Spleen (tissue), 11 donors: ENCODE results near the gene EEF2K. TPM values are rescaled to one million over a fixed set of nuclear protein-coding genes. Genes with fewer than 3 reads are reported as not detected.

Source experiments
- DNase-seq: peaks from one replicate; pipeline ENCODE4 v3.0.0-alpha.2; 2020
- H3K27ac ChIP-seq, 8 donors: fragments of 200-600 bp; sonication (generic) in 7 of 8; 1 replicate in 4 of 8; 2 replicates in 4 of 8; pipeline versions ENCODE4 v1.5.0 to v1.8.0; 2016 to 2021; ENCODE audit warnings: inconsistent platforms in 4 of 8, mild to moderate bottlenecking in 4 of 8, moderate library complexity in 1 of 8
- H3K27me3 ChIP-seq, 7 donors: fragments of 200-600 bp; sonication (generic) in 6 of 7; replicated peaks in 1 of 7; 1 replicate in 4 of 7; 2 replicates in 3 of 7; pipeline versions ENCODE4 v1.5.0 to v1.8.0; 2016 to 2021; ENCODE audit warnings: inconsistent platforms in 3 of 7, mild to moderate bottlenecking in 1 of 7
- H3K36me3 ChIP-seq, 6 donors: fragments of 200-600 bp; sonication (generic) in 5 of 6; 1 replicate in 4 of 6; 2 replicates in 2 of 6; pipeline versions ENCODE4 v1.5.0 to v1.8.0; 2016 to 2021; ENCODE audit warnings: inconsistent platforms in 2 of 6
- H3K4me1 ChIP-seq, 6 donors: fragments of 200-600 bp; sonication (generic) in 5 of 6; 1 replicate in 3 of 6; 2 replicates in 3 of 6; pipeline versions ENCODE4 v1.5.0 to v1.8.0; 2016 to 2021; ENCODE audit warnings: inconsistent platforms in 3 of 6
- H3K4me3 ChIP-seq, 8 donors: fragments of 200-600 bp; sonication (generic) in 7 of 8; 1 replicate in 4 of 8; 2 replicates in 4 of 8; pipeline versions ENCODE4 v1.5.0 to v1.8.0; 2016 to 2021; ENCODE audit warnings: inconsistent platforms in 4 of 8, mild to moderate bottlenecking in 4 of 8, moderate library complexity in 2 of 8
- H3K9me3 ChIP-seq, 8 donors: fragments of 200-600 bp; sonication (generic) in 7 of 8; 1 replicate in 4 of 8; 2 replicates in 4 of 8; pipeline versions ENCODE4 v1.5.0 to v1.8.0; 2016 to 2021; ENCODE audit warnings: inconsistent platforms in 4 of 8
- CTCF ChIP-seq, 11 experiments: fragments of 200-600 bp in 7 of 11; fragments of 450-650 bp in 4 of 11; sonication (generic) in 4 of 11; IDR thresholded peaks in 8 of 11; conservative IDR thresholded peaks in 3 of 11; 1 replicate in 7 of 11; 2 replicates in 4 of 11; pipeline versions ENCODE4 v1.4.0 to v1.8.0; 2016 to 2021; ENCODE audit warnings: antibody characterized with exemption in 11 of 11, inconsistent platforms in 4 of 11, mild to moderate bottlenecking in 1 of 11
- POLR2A ChIP-seq, 3 donors: fragments of 450-650 bp; IDR thresholded peaks; one replicate each; pipeline ENCODE4 v1.5.1; 2017; ENCODE audit warnings: antibody characterized with exemption in 3 of 3, mild to moderate bottlenecking in 1 of 3
- POLR2AphosphoS5 ChIP-seq, 3 donors: sonication (generic); formaldehyde crosslinking; IDR thresholded peaks; one replicate each; pipeline ENCODE4 v1.5.1; 2017; ENCODE audit warnings: antibody characterized with exemption in 3 of 3
- WGBS, 5 donors: extraction: QIAGEN DNeasy Blood & Tissue Kit in 3 of 5; methylation state at CpG; one replicate each; pipeline versions ENCODE4 v1.1.5 to v1.1.7; 2013 to 2018; 5-methylcytosine and 5-hydroxymethylcytosine counted together
- intact Hi-C: fragments of 100-400 bp; cut with DNase I; formaldehyde crosslinking; loops from one replicate; pipeline ENCODE4 v1.15.0; 2023; ENCODE audit warnings: low total_unique reads
- polyA plus RNA-seq, 3 donors: library from polyadenylated mRNA; stranded (reverse); fragments of 200-250 nt; gene quantifications; one replicate each; pipeline ENCODE4 v1.2.1, GENCODE V29; 2013
- total RNA-seq, 7 donors: library from RNA; depleted of rRNA in 3 of 7; stranded (reverse); fragments of >200 nt in 3 of 7; fragmentation: NEBNext Ultra II Directional in 4 of 7; extraction: Animal tissue kit (Norgen Biotek cat#: 25700) in 4 of 7; gene quantifications; one replicate each; pipeline versions ENCODE4 v1.1.0 to v1.2.1, GENCODE V29; 2016 to 2021
- donor health status: healthy with polysubstance abuse.
- donor health status: DM: no; HTN: no; CAD: no; lungs with moderate emphysema.
- donor health status: DM: no; HTN: no; CAD: no.
- donor health status: Bipolar disorder and iron deficiency.
- donor health status: healthy.
- donor health status: DM: no; HTN: no; CAD: no.
- donor health status: DM: yes; HTN: yes; CAD: no.

EEF2K gene
- total and polyA plus RNA-seq, 10 donors, result 2.4 to 37.7 (median 24.4) TPM

- intact Hi-C loops, result loop anchor here (10.0 kb wide), 1 partner anchor 1167 kb away; the partner anchor contains the start of genes DNAH3 and LDAF1
- H3K4me3 ChIP-seq, result no peak overlapping the region
- TF ChIP-seq CTCF (IDR thresholded peaks at IDR 0.05 in 8 of 11, conservative IDR thresholded peaks at IDR 0.05 in 3 of 11) (peak; percentile 74 to 91 (median 85)), POLR2A (IDR thresholded peaks at IDR 0.05) (no peak), POLR2AphosphoS5 (IDR thresholded peaks at IDR 0.05) (peak in 2 of 3 donors; percentile 38 to 56)
- no peak overlapping the region for H3K27ac ChIP-seq
- H3K4me1 ChIP-seq, result peaks cover 0 to 14% (median 4%) of the 10 kb centered on the region in 6 donors
- H3K27me3 ChIP-seq, result no peaks in the 10 kb centered on the region
- WGBS, 5 donors, result 40 to 61% (median 54%) methylated on average over 13 to 16 of the region's 16 CpGs
- peaks cover 0 to 100% (median 86%) of the 10 kb centered on the region in 6 donors for H3K36me3 ChIP-seq
- H3K9me3 ChIP-seq, result no peaks in the 10 kb centered on the region
- DNase-seq, result peak; percentile 89
These were observed 115.4 kb downstream of the EEF2K start for GRCh38 chr16:22321340-22322001.

GRCh38 chr16:22322021-22322471 lies 116.0 kb downstream of the EEF2K start:
- intact Hi-C loops, result loop anchor here (10.0 kb wide), 1 partner anchor 1167 kb away; the partner anchor contains the start of genes DNAH3 and LDAF1
- H3K36me3 ChIP-seq, result peaks cover 0 to 100% (median 86%) of the 10 kb centered on the region in 6 donors
- DNase-seq, result no peak
- H3K4me1 ChIP-seq, result peaks cover 0 to 14% (median 4%) of the 10 kb centered on the region in 6 donors
- H3K4me3 ChIP-seq, result no peak overlapping the region
- 86 to 98% (median 96%) methylated on average over 7 to 11 of the region's 11 CpGs for WGBS, 5 donors
- peak in 1 of 3 donors; percentile 19 for TF ChIP-seq POLR2AphosphoS5 (IDR thresholded peaks at IDR 0.05)
- no peak for TF ChIP-seq POLR2A (IDR thresholded peaks at IDR 0.05)
- H3K27ac ChIP-seq, result no peak overlapping the region
- no peaks in the 10 kb centered on the region for H3K27me3 ChIP-seq
- no peaks in the 10 kb centered on the region for H3K9me3 ChIP-seq

- DNase-seq, result no peak
- no peaks in the 10 kb centered on the region for H3K9me3 ChIP-seq
- peaks cover 0 to 14% (median 4%) of the 10 kb centered on the region in 6 donors for H3K4me1 ChIP-seq
- H3K27ac ChIP-seq, result no peak overlapping the region
- intact Hi-C loops, result loop anchor here (10.0 kb wide), 1 partner anchor 1168 kb away; the partner anchor contains the start of genes DNAH3 and LDAF1
- TF ChIP-seq CTCF (IDR thresholded peaks at IDR 0.05 in 8 of 11, conservative IDR thresholded peaks at IDR 0.05 in 3 of 11) (no peak), POLR2AphosphoS5 (IDR thresholded peaks at IDR 0.05) (no peak), POLR2A (IDR thresholded peaks at IDR 0.05) (no peak)
- no peaks in the 10 kb centered on the region for H3K27me3 ChIP-seq
- peaks cover 0 to 100% (median 86%) of the 10 kb centered on the region in 6 donors for H3K36me3 ChIP-seq
- H3K4me3 ChIP-seq, result no peak overlapping the region
- WGBS, 5 donors, result 83 to 98% (median 95%) methylated on average over 17 of the region's 17 CpGs
These were observed 116.7 kb downstream of the EEF2K start for GRCh38 chr16:22322741-22323140.

- no peak for DNase-seq
- 88 to 91% (median 90%) methylated on average over 11 to 12 of the region's 12 CpGs for WGBS, 5 donors
- Histone ChIP-seq H3K36me3 (peaks cover 0 to 100% (median 87%) of the 10 kb centered on the region in 6 donors), H3K4me1 (peaks cover 0 to 14% (median 4%) of the 10 kb centered on the region in 6 donors), H3K4me3 (no peak overlapping the region), H3K27ac (no peak overlapping the region), H3K27me3 (no peaks in the 10 kb centered on the region), H3K9me3 (no peaks in the 10 kb centered on the region)
- TF ChIP-seq POLR2A (IDR thresholded peaks at IDR 0.05) (no peak), POLR2AphosphoS5 (IDR thresholded peaks at IDR 0.05) (no peak), CTCF (IDR thresholded peaks at IDR 0.05 in 8 of 11, conservative IDR thresholded peaks at IDR 0.05 in 3 of 11) (no peak)
- intact Hi-C loops, result loop anchor here (10.0 kb wide), 1 partner anchor 1169 kb away; the partner anchor contains the start of genes DNAH3 and LDAF1
These were observed 117.3 kb downstream of the EEF2K start for GRCh38 chr16:22323173-22323958.
